Neural cell (in vitro differentiated cells): ENCODE data around the gene RAI1. TPM values are rescaled to one million over a fixed set of nuclear protein-coding genes. Genes with fewer than 3 reads are reported as not detected.
A peak's percentile ranks its signal among the peaks of the same experiment; 100 is the strongest.

Experiments used
- H2AFZ ChIP-seq: fragments of 200-600, 300-800 bp; sonication (generic), shearing (Covaris generic); 2 replicates; pipeline ENCODE4 v1.6.0; 2014; ENCODE audit warnings: low read depth, mild to moderate bottlenecking, antibody characterized with exemption, low read length, moderate library complexity
- H3F3A ChIP-seq: fragments of 200-600 bp; shearing (Covaris generic); 2 replicates; pipeline ENCODE4 v1.6.1; 2016; ENCODE audit warnings: mild to moderate bottlenecking, moderate library complexity, mixed read lengths, antibody characterized with exemption, low read length; ENCODE audit not compliant: insufficient read depth, poor library complexity, severe bottlenecking
- H3K27ac ChIP-seq: fragments of 200-600, 300-800 bp; sonication (generic), shearing (Covaris generic); 2 replicates; pipeline ENCODE4 v1.5.1; 2014; ENCODE audit warnings: mild to moderate bottlenecking, low read length, moderate library complexity
- H3K27me3 ChIP-seq: fragments of 300-800, 200-600 bp; sonication (generic), shearing (Covaris generic); 2 replicates; pipeline ENCODE4 v1.6.0; 2014; ENCODE audit warnings: mild to moderate bottlenecking, low read depth, low read length, moderate library complexity; ENCODE audit not compliant: insufficient read depth
- H3K36me3 ChIP-seq: fragments of 300-800, 200-600 bp; sonication (generic), shearing (Covaris generic); 2 replicates; pipeline ENCODE4 v1.5.1; 2014; ENCODE audit warnings: mild to moderate bottlenecking, antibody characterized with exemption, low read length, moderate library complexity; ENCODE audit not compliant: insufficient read depth
- H3K4me2 ChIP-seq: fragments of 300-800, 200-600 bp; sonication (generic), shearing (Covaris generic); 2 replicates; pipeline ENCODE4 v1.6.0; 2014; ENCODE audit warnings: mild to moderate bottlenecking, low read length
- H3K4me3 ChIP-seq: fragments of 300-800, 200-600 bp; sonication (generic), shearing (Covaris generic); 2 replicates; pipeline ENCODE4 v1.5.1; 2014; ENCODE audit warnings: mild to moderate bottlenecking, low read length, moderate library complexity
- H3K79me2 ChIP-seq: fragments of 200-600 bp; shearing (Covaris generic); replicated peaks from 2 replicates; pipeline ENCODE4 v1.6.0; 2014; ENCODE audit warnings: mild to moderate bottlenecking, low read length, moderate library complexity; ENCODE audit not compliant: insufficient read depth
- H3K9ac ChIP-seq: fragments of 300-800, 200-600 bp; sonication (generic), shearing (Covaris generic); 2 replicates; pipeline ENCODE4 v1.6.1; 2016; ENCODE audit warnings: mild to moderate bottlenecking, low read length, mixed read lengths
- H3K9me2 ChIP-seq: fragments of 200-600 bp; shearing (Covaris generic); 2 replicates; pipeline ENCODE4 v1.6.1; 2016; ENCODE audit warnings: mild to moderate bottlenecking, low read length, mixed read lengths; ENCODE audit not compliant: insufficient read depth
- H3K9me3 ChIP-seq: fragments of 200-600, 300-800 bp; sonication (generic), shearing (Covaris generic); 2 replicates; pipeline ENCODE4 v1.6.1; 2016; ENCODE audit warnings: mild to moderate bottlenecking, mixed run types, low read length, moderate library complexity, mixed read lengths
- H4K20me1 ChIP-seq: fragments of 200-600 bp; shearing (Covaris generic); 2 replicates; pipeline ENCODE4 v1.6.1; 2016; ENCODE audit warnings: mild to moderate bottlenecking, mixed run types; ENCODE audit not compliant: insufficient read depth
- EP300 ChIP-seq: fragments of 450-650 bp; conservative IDR thresholded peaks from 2 replicates; pipeline ENCODE4 v1.6.1; 2014; ENCODE audit warnings: antibody characterized with exemption, mild to moderate bottlenecking, moderate library complexity; ENCODE audit not compliant: poor library complexity, severe bottlenecking
- EZH2 ChIP-seq: fragments of 200-600, 300-800 bp; shearing (Covaris generic), sonication (generic); IDR thresholded peaks from 2 replicates; pipeline ENCODE4 v1.6.1; 2014; ENCODE audit warnings: antibody characterized with exemption, low read length, borderline replicate concordance, mild to moderate bottlenecking; ENCODE audit not compliant: insufficient read depth, poor library complexity, severe bottlenecking
- MXI1 ChIP-seq: fragments of 450-650 bp; conservative IDR thresholded peaks from 2 replicates; pipeline ENCODE4 v1.6.1; 2014; ENCODE audit warnings: antibody characterized with exemption, mild to moderate bottlenecking; ENCODE audit not compliant: poor library complexity, severe bottlenecking
- POLR2AphosphoS5 ChIP-seq: IDR thresholded peaks from 2 replicates; pipeline ENCODE4 v1.6.1; 2012
- RAD21 ChIP-seq: fragments of 450-650 bp; conservative IDR thresholded peaks from 2 replicates; pipeline ENCODE4 v1.6.1; 2014; ENCODE audit warnings: antibody characterized with exemption, mild to moderate bottlenecking, moderate library complexity
- SMC3 ChIP-seq: fragments of 450-650 bp; conservative IDR thresholded peaks from 2 replicates; pipeline ENCODE4 v1.6.1; 2014; ENCODE audit warnings: antibody characterized with exemption, mild to moderate bottlenecking, moderate library complexity; ENCODE audit not compliant: poor library complexity
- TAF1 ChIP-seq: IDR thresholded peaks from 2 replicates; pipeline ENCODE4 v1.6.1; 2012; ENCODE audit warnings: low read depth
- polyA plus RNA-seq: library from polyadenylated mRNA; depleted of rRNA; stranded (reverse); fragments of >200 nt; gene quantifications from 2 replicates; pipeline ENCODE4 v1.2.3, GENCODE V29; 2014
- TF ChIP-seq, protein P1 (sequence below): fragments of 450-650 bp; IDR thresholded peaks from 2 replicates; pipeline ENCODE4 v1.5.1; 2014; ENCODE audit warnings: antibody characterized with exemption, mild to moderate bottlenecking, moderate library complexity; ENCODE audit not compliant: poor library complexity, severe bottlenecking
- TF ChIP-seq, protein P2 (sequence below): IDR thresholded peaks from 2 replicates; pipeline ENCODE4 v1.6.1; 2012; ENCODE audit warnings: borderline replicate concordance

RAI1 gene
- polyA plus RNA-seq, 1 donor from 2014 or later = 16.9 TPM

GRCh38 chr17:17683710-17684365 is 2.6 kb downstream of the RAI1 start:
- peaks cover 65% of the 10 kb centered on the region for H3K79me2 ChIP-seq
- H3K9me2 ChIP-seq = no peaks in the 10 kb centered on the region
- no peaks in the 10 kb centered on the region for H4K20me1 ChIP-seq
- H3K36me3 ChIP-seq = no peaks in the 10 kb centered on the region
- no peaks in the 10 kb centered on the region for H3K9me3 ChIP-seq
- H2AFZ ChIP-seq = no peak overlapping the region
- peak overlapping the region; percentile 99 for H3K27ac ChIP-seq
- H3F3A ChIP-seq = no peaks in the 10 kb centered on the region
- H3K9ac ChIP-seq = peak overlapping the region; percentile 100
- H3K27me3 ChIP-seq = no peaks in the 10 kb centered on the region
- peak overlapping the region; percentile 96 for H3K4me3 ChIP-seq
- peak overlapping the region; percentile 82 for H3K4me2 ChIP-seq
- TF ChIP-seq POLR2AphosphoS5 = no peak
- no peak for TF ChIP-seq EZH2
- no peak for TF ChIP-seq MXI1
- TF ChIP-seq SMC3 = no peak
- TF ChIP-seq RAD21 = no peak
- TF ChIP-seq, protein P1, sequence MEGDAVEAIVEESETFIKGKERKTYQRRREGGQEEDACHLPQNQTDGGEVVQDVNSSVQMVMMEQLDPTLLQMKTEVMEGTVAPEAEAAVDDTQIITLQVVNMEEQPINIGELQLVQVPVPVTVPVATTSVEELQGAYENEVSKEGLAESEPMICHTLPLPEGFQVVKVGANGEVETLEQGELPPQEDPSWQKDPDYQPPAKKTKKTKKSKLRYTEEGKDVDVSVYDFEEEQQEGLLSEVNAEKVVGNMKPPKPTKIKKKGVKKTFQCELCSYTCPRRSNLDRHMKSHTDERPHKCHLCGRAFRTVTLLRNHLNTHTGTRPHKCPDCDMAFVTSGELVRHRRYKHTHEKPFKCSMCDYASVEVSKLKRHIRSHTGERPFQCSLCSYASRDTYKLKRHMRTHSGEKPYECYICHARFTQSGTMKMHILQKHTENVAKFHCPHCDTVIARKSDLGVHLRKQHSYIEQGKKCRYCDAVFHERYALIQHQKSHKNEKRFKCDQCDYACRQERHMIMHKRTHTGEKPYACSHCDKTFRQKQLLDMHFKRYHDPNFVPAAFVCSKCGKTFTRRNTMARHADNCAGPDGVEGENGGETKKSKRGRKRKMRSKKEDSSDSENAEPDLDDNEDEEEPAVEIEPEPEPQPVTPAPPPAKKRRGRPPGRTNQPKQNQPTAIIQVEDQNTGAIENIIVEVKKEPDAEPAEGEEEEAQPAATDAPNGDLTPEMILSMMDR = no peak
- no peak for TF ChIP-seq TAF1
- TF ChIP-seq EP300 = no peak
- TF ChIP-seq, protein P2, sequence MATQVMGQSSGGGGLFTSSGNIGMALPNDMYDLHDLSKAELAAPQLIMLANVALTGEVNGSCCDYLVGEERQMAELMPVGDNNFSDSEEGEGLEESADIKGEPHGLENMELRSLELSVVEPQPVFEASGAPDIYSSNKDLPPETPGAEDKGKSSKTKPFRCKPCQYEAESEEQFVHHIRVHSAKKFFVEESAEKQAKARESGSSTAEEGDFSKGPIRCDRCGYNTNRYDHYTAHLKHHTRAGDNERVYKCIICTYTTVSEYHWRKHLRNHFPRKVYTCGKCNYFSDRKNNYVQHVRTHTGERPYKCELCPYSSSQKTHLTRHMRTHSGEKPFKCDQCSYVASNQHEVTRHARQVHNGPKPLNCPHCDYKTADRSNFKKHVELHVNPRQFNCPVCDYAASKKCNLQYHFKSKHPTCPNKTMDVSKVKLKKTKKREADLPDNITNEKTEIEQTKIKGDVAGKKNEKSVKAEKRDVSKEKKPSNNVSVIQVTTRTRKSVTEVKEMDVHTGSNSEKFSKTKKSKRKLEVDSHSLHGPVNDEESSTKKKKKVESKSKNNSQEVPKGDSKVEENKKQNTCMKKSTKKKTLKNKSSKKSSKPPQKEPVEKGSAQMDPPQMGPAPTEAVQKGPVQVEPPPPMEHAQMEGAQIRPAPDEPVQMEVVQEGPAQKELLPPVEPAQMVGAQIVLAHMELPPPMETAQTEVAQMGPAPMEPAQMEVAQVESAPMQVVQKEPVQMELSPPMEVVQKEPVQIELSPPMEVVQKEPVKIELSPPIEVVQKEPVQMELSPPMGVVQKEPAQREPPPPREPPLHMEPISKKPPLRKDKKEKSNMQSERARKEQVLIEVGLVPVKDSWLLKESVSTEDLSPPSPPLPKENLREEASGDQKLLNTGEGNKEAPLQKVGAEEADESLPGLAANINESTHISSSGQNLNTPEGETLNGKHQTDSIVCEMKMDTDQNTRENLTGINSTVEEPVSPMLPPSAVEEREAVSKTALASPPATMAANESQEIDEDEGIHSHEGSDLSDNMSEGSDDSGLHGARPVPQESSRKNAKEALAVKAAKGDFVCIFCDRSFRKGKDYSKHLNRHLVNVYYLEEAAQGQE = no peak

GRCh38 chr17:17684906-17685774 is 3.9 kb downstream of the RAI1 start:
- H3K9ac ChIP-seq = peak overlapping the region; percentile 45
- H3K79me2 ChIP-seq = peaks cover 76% of the 10 kb centered on the region
- H3K9me2 ChIP-seq = no peaks in the 10 kb centered on the region
- no peaks in the 10 kb centered on the region for H3K36me3 ChIP-seq
- no peaks in the 10 kb centered on the region for H3K9me3 ChIP-seq
- no peaks in the 10 kb centered on the region for H3K27me3 ChIP-seq
- H3F3A ChIP-seq = no peaks in the 10 kb centered on the region
- H3K27ac ChIP-seq = peak overlapping the region; percentile 30
- H4K20me1 ChIP-seq = no peaks in the 10 kb centered on the region
- no peak overlapping the region for H2AFZ ChIP-seq
- no peak overlapping the region for H3K4me2 ChIP-seq
- peak overlapping the region; percentile 32 for H3K4me3 ChIP-seq
- no peak for TF ChIP-seq TAF1
- TF ChIP-seq EP300 = peak; percentile 12
